Right lobe of liver (tissue), 4 donors: ENCODE results near the gene RUVBL1.

Experiments used
- CTCF ChIP-seq, 4 donors: fragments of 200-600 bp in 3 of 4; fragments of 450-650 bp in 1 of 4; IDR thresholded peaks; one replicate each; pipeline versions ENCODE4 v1.5.1 to v1.8.0; 2016 to 2022; ENCODE audit warnings: antibody characterized with exemption in 4 of 4, mild to moderate bottlenecking in 2 of 4
- POLR2A ChIP-seq: fragments of 450-650 bp; IDR thresholded peaks from one replicate; pipeline ENCODE4 v1.6.1; 2017; ENCODE audit warnings: antibody characterized with exemption, mild to moderate bottlenecking
- donor health status: DM: no; HTN: no; CAD: no.
- donor health status: DM: no; HTN: no; CAD: no.
- donor health status: DM: no; HTN: yes; CAD: no.

GRCh38 chr3:128073807-128074206 is 49.8 kb downstream of the RUVBL1 start:
- no peak for TF ChIP-seq CTCF (IDR thresholded peaks at IDR 0.05)
- no peak for TF ChIP-seq POLR2A
